HL-60 (cell line): Measurements from ENCODE around the gene ERP27.

Experiments used
- DNase-seq, 2 experiments: peaks; one replicate each; pipeline ENCODE4 v3.0.0-alpha.2; 2010 to 2020; ENCODE audit warnings: low read depth in 1 of 2, low spot score in 1 of 2
- H3K27ac ChIP-seq: fragments of 250-450 bp; sonication (Bioruptor Pico); replicated peaks from 2 replicates; pipeline ENCODE4 v1.5.1; 2020; ENCODE audit warnings: mild to moderate bottlenecking, moderate library complexity
- H3K27me3 ChIP-seq: fragments of 250-450 bp; sonication (Bioruptor Pico); 2 replicates; pipeline ENCODE4 v1.5.1; 2021; ENCODE audit warnings: mild to moderate bottlenecking, moderate library complexity; ENCODE audit not compliant: insufficient read depth, poor library complexity, severe bottlenecking
- H3K4me3 ChIP-seq: replicated peaks from 2 replicates; pipeline ENCODE4 v1.5.1; 2011; ENCODE audit warnings: mild to moderate bottlenecking, control low read depth, low read length; ENCODE audit not compliant: insufficient read depth
- CTCF ChIP-seq: IDR thresholded peaks from one replicate; pipeline ENCODE4 v1.5.1; 2011; ENCODE audit warnings: low read length, control low read depth, inconsistent platforms; ENCODE audit not compliant: insufficient read depth
- GABPA ChIP-seq: IDR thresholded peaks from 2 replicates; pipeline ENCODE4 v1.6.1; 2012; ENCODE audit warnings: low read depth
- POLR2AphosphoS5 ChIP-seq: IDR thresholded peaks from 2 replicates; pipeline ENCODE4 v1.6.1; 2012; ENCODE audit warnings: low read depth
- SPI1 ChIP-seq: IDR thresholded peaks from 2 replicates; pipeline ENCODE4 v1.6.1; 2012; ENCODE audit warnings: low read depth, mild to moderate bottlenecking, borderline replicate concordance
- TF ChIP-seq, protein P1 (sequence below): IDR thresholded peaks from 2 replicates; pipeline ENCODE4 v1.6.1; 2012; ENCODE audit warnings: low read depth; ENCODE audit not compliant: insufficient replicate concordance

Gene ERP27

DNA sequence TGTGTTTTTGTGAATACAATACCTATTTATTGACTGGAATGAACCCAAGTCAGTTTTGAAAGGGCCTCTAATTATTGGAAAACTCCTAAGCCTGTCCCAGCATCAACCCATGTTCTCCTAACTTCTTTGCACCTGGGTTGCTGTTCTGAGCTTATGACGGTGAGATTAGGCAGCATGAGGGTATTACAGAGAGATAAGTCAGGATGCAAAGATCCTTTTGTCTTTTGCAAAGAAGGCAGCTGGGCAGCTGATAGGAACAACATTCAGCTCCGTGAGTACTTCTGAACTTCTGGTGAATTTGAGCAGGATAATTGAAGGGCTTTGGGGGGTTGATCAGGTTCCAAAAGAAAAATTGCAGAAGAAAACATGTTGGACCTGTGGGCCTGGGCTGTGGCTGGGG is 34.5 kb upstream of the ERP27 start, which contains the start of gene PDE6H:
PDE6H (plus strand) TSS at position 227 of the 400 bp plus-strand sequence. CDS start 4,971 bp downstream, outside the sequence.
- no peak within 1 kb of the TSS for H3K4me3 ChIP-seq
- no peaks in the 10 kb centered on the region for H3K27me3 ChIP-seq
- DNase-seq: no peak
- TF ChIP-seq, protein P1, sequence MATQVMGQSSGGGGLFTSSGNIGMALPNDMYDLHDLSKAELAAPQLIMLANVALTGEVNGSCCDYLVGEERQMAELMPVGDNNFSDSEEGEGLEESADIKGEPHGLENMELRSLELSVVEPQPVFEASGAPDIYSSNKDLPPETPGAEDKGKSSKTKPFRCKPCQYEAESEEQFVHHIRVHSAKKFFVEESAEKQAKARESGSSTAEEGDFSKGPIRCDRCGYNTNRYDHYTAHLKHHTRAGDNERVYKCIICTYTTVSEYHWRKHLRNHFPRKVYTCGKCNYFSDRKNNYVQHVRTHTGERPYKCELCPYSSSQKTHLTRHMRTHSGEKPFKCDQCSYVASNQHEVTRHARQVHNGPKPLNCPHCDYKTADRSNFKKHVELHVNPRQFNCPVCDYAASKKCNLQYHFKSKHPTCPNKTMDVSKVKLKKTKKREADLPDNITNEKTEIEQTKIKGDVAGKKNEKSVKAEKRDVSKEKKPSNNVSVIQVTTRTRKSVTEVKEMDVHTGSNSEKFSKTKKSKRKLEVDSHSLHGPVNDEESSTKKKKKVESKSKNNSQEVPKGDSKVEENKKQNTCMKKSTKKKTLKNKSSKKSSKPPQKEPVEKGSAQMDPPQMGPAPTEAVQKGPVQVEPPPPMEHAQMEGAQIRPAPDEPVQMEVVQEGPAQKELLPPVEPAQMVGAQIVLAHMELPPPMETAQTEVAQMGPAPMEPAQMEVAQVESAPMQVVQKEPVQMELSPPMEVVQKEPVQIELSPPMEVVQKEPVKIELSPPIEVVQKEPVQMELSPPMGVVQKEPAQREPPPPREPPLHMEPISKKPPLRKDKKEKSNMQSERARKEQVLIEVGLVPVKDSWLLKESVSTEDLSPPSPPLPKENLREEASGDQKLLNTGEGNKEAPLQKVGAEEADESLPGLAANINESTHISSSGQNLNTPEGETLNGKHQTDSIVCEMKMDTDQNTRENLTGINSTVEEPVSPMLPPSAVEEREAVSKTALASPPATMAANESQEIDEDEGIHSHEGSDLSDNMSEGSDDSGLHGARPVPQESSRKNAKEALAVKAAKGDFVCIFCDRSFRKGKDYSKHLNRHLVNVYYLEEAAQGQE: no peak
- TF ChIP-seq SPI1 (no peak), POLR2AphosphoS5 (no peak), GABPA (no peak), CTCF (no peak)
- H3K27ac ChIP-seq: peak within 1 kb of the TSS; percentile 11; the same call in 1 of the 2 replicates

GRCh38 chr12:14970473-14970872 is 32.1 kb upstream of the ERP27 start:
- TF ChIP-seq SPI1 (no peak), POLR2AphosphoS5 (no peak)
- DNase-seq: no peak

DNA sequence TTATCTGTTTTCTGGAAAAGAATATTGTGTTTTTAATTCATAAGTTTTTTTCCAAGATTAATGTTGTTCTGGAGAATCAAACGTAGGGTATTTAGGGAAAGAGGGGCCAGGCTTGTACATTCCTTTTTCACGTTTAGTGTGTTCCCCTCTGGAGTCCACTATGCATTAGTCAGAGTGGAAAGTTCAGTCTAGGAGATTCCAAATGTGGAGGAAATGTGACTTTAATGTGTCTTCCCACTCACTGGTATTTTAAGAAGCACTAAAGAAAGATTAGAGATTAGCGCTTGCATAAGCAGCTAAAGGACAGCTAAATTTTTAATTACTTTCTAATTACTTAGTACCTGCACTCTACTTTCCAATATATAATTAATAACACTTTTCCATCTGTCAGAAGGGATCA is 30.1 kb upstream of the ERP27 start:
- H3K27me3 ChIP-seq: no peaks in the 10 kb centered on the region
- H3K27ac ChIP-seq: no peak overlapping the region
- DNase-seq: no peak
- no peak for TF ChIP-seq CTCF
- TF ChIP-seq SPI1: no peak
- TF ChIP-seq, protein P1: no peak
- no peak for TF ChIP-seq GABPA
- no peak for TF ChIP-seq POLR2AphosphoS5
- no peak overlapping the region for H3K4me3 ChIP-seq

More at GRCh38 chr12:14970473-14970872, 32.1 kb upstream of the ERP27 start:
- H3K27ac ChIP-seq: no peak overlapping the region
- no peaks in the 10 kb centered on the region for H3K27me3 ChIP-seq
- no peak overlapping the region for H3K4me3 ChIP-seq

DNA sequence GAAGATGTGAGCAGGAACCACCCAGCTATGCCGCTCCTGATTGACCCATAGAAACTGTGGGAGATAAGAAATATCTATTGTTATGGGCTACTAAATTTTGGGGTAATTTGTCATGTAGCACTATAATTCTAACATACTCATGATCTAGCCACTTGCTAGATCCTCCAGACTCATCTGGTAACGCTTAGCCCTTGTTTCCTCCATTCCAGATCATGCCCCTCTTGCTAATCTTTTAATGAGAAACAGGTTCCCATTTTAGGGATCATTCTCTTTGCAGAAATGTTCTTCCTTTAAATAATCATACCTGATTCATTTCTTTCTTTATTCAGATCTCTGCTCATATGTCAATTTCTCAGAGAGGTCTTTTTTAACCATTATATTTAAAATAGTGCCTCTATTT is 26.9 kb upstream of the ERP27 start:
- H3K27me3 ChIP-seq: no peaks in the 10 kb centered on the region
- no peak overlapping the region; the same call in 1 of the 2 replicates for H3K27ac ChIP-seq
- no peak for DNase-seq
- TF ChIP-seq GABPA (no peak), CTCF (no peak)
- TF ChIP-seq, protein P1: no peak
- no peak overlapping the region for H3K4me3 ChIP-seq
